Measurements from ENCODE around the gene ZNF101.

DNA sequence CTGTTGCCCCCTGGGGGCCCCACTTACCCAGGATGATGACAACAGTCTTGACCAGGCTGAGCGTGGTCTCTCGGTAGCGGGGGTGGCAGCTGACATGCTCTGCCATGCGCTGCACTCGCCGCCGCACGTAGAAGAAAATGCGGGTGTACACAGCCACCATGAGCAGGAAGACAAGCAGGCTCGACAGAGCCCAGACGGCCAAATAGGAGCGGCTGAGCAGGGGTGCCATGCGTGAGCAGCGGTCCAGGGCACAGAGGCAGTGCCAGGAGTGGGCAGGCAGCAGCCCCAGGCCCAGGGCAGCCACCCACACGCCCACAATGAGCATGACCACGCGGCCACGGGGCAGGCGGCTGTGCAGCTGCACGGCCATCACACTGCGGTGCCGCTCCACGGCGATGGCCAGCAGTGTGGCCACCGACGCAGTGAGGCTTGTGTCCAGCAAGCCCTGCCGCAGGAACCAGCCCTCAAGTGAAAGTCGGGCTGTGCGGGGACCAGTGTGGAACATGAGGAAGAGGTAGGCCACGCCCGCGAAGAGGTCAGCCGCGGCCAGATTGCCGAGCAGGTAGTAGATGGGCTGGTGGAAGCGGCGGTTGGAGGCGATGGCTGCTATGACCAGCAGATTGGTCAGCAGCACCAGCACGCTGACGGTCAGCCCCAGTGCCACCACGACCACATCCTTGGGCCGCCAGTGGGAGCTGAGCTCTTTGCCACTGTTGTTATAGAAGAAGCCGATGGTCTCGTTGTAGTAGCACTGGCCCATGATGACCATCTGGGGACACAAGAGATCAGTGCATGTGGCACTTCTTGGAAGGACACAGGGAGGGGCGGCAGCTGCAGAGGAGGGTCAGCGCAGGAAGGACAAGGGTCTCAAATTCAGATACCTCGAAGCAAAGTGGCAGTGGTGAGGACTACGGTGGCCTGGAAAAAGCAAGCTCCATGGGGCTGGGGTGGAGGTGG, 41.8 kb upstream of the ZNF101 start:
- TF ChIP-seq CTCF (IDR thresholded peaks at IDR 0.05 in 8 of 11, conservative IDR thresholded peaks at IDR 0.05 in 3 of 11) (no peak), POLR2A (IDR thresholded peaks at IDR 0.05) (no peak), POLR2AphosphoS5 (IDR thresholded peaks at IDR 0.05) (peak in 2 of 3 donors; percentile 51 to 86)
